GM10266 (cell line): ENCODE results near the gene TMEM82.

Source experiments
- DNase-seq: peaks from one replicate; pipeline ENCODE4 v3.0.0; 2012; ENCODE audit errors: extremely low spot score
- CTCF ChIP-seq: IDR thresholded peaks from 2 replicates; pipeline ENCODE4 v1.5.1; 2012; ENCODE audit warnings: mild to moderate bottlenecking, low read depth; ENCODE audit not compliant: control insufficient read depth, insufficient read depth; ENCODE audit errors: missing control alignments

The TMEM82 gene

GRCh38 chr1:15732686-15733081, 9.6 kb upstream of the TMEM82 start:
- no peak for TF ChIP-seq CTCF
- DNase-seq = no peak

- TF ChIP-seq CTCF = no peak
Measured at GRCh38 chr1:15733218-15733725, 9.0 kb upstream of the TMEM82 start.

GRCh38 chr1:15733726-15734226, 8.5 kb upstream of the TMEM82 start:
- no peak for TF ChIP-seq CTCF
- DNase-seq = no peak

More at GRCh38 chr1:15733218-15733725, 9.0 kb upstream of the TMEM82 start:
- DNase-seq = no peak

- DNase-seq = no peak
- no peak for TF ChIP-seq CTCF
Measured at GRCh38 chr1:15734296-15734695, 8.0 kb upstream of the TMEM82 start.

GRCh38 chr1:15734901-15735300, 7.4 kb upstream of the TMEM82 start:
- TF ChIP-seq CTCF = no peak
- DNase-seq = no peak

- no peak for DNase-seq
- TF ChIP-seq CTCF = no peak
Measured at GRCh38 chr1:15735304-15736037, 6.8 kb upstream of the TMEM82 start.
